GM18508 (cell line): ENCODE measurements around the gene NEURL3.
"Not testable (repeated sequence)": the region's sequence is repeated elsewhere in the genome, so short reads cannot be mapped to it uniquely, and the experiment has no call there.

Experiments used
- ATAC-seq: cut with Tn5 transposase; IDR thresholded peaks from one replicate; pipeline ENCODE4 v1.9.1; 2021; ENCODE audit warnings: moderate number of reproducible peaks; ENCODE audit not compliant: insufficient read depth, unreplicated experiment

NEURL3 gene

GRCh38 chr2:96505231-96505889, at the start of gene NEURL3:
TSS of gene NEURL3 (minus strand) at chr2:96505357. CDS start at chr2:96505286, 71 bp downstream.
- ATAC-seq, result no peak

- no peak for ATAC-seq
These were observed 49.4 kb upstream of the NEURL3 start for GRCh38 chr2:96554293-96555145.

- ATAC-seq, result not testable (repeated sequence)
These were observed 48.8 kb upstream of the NEURL3 start for GRCh38 chr2:96553957-96554292.

- ATAC-seq, result no peak
These were observed 48.2 kb upstream of the NEURL3 start for GRCh38 chr2:96553176-96553956.

GRCh38 chr2:96552315-96553175, 47.4 kb upstream of the NEURL3 start:
- no peak for ATAC-seq

GRCh38 chr2:96551605-96552314, 46.6 kb upstream of the NEURL3 start:
- no peak for ATAC-seq

- ATAC-seq, result no peak
These were observed 45.8 kb upstream of the NEURL3 start for GRCh38 chr2:96550787-96551604.

- no peak for ATAC-seq
These were observed 45.0 kb upstream of the NEURL3 start for GRCh38 chr2:96549967-96550786.

GRCh38 chr2:96549466-96549785, 44.3 kb upstream of the NEURL3 start:
- ATAC-seq, result no peak

- no peak for ATAC-seq
These were observed 43.7 kb upstream of the NEURL3 start for GRCh38 chr2:96548558-96549465.

- no peak for ATAC-seq
These were observed 42.6 kb upstream of the NEURL3 start for GRCh38 chr2:96547731-96548171.

- no peak for ATAC-seq
These were observed 42.1 kb upstream of the NEURL3 start for GRCh38 chr2:96547203-96547641.

- no peak for ATAC-seq
These were observed 41.6 kb upstream of the NEURL3 start for GRCh38 chr2:96546797-96547196.

GRCh38 chr2:96546321-96546720, 41.2 kb upstream of the NEURL3 start:
- no peak for ATAC-seq

GRCh38 chr2:96542357-96542977, 37.3 kb upstream of the NEURL3 start:
- ATAC-seq, result no peak

- ATAC-seq, result no peak
These were observed 36.4 kb upstream of the NEURL3 start for GRCh38 chr2:96541398-96542152.
